K562 (cell line): ENCODE measurements around the gene FUT4. TPM values are rescaled to one million over a fixed set of nuclear protein-coding genes. Genes with fewer than 3 reads are reported as not detected.

ENCODE experiments used
- ATAC-seq: fragments of 200-7000 bp; cut with Tn5 transposase; 3 replicates; pipeline ENCODE4 v1.9.1; 2020; ENCODE audit warnings: moderate library complexity
- BruUV-seq: library from RNA; stranded (reverse); fragments of 400-500 nt; replicated peaks from 2 replicates; lab custom pipeline; 2021; lab: Mats Ljungman, UMichigan
- CTCF ChIA-PET: fragments of 300-600 bp; formaldehyde crosslinking; extraction: SDS; loops from one replicate; lab custom pipeline; 2021; ENCODE audit warnings: low intra/inter-chr PET ratio; lab: Yijun Ruan, JAX
- POLR2A ChIA-PET: fragments of 300-600, 350-650 bp; sonication (Branson Sonifier 250); formaldehyde crosslinking; extraction: SDS; loops from one replicate; lab custom pipeline; 2021; ENCODE audit warnings: antibody characterized with exemption, inconsistent platforms; lab: Yijun Ruan, JAX
- DNase-seq, 4 experiments: peaks; one replicate each; pipeline versions ENCODE4 v3.0.0 to v3.0.0-alpha.2; 2011 to 2018; ENCODE audit warnings: low spot score in 3 of 4, mixed read lengths in 3 of 4; ENCODE audit errors: extremely low read depth in 1 of 4
- FAIRE-seq: peaks from 2 replicates; lab custom pipeline; 2011; peaks lifted over from hg19 to GRCh38; lab: Jason Lieb, UNC
- H2AFZ ChIP-seq: 2 replicates; pipeline ENCODE4 v1.6.0; 2011; ENCODE audit warnings: low read depth, low read length, control low read depth, inconsistent platforms
- H3K27ac ChIP-seq: fragments of 200-600 bp; 3 replicates; pipeline ENCODE4 v1.8.0; 2011; ENCODE audit warnings: low read depth, mild to moderate bottlenecking, control low read depth, inconsistent platforms, low read length, moderate library complexity, mixed read lengths; ENCODE audit errors: extremely low read depth
- H3K27me3 ChIP-seq, 2 experiments: fragments of 300-600 bp in 1 of 2; 2 replicates in 1 of 2; 3 replicates in 1 of 2; pipeline versions ENCODE4 v1.6.0 to v1.8.0; 2011; ENCODE audit warnings: inconsistent platforms in 2 of 2, low read length in 2 of 2, mild to moderate bottlenecking in 1 of 2, mixed read lengths in 1 of 2, moderate library complexity in 1 of 2; ENCODE audit not compliant: control insufficient read depth in 2 of 2, insufficient read depth in 2 of 2
- H3K36me3 ChIP-seq: fragments of 300-600 bp; 3 replicates; pipeline ENCODE4 v1.8.0; 2011; ENCODE audit warnings: mild to moderate bottlenecking, low read length, inconsistent platforms; ENCODE audit not compliant: control insufficient read depth, insufficient read depth
- H3K4me1 ChIP-seq, 2 experiments: fragments of 200-600 bp in 1 of 2; replicated peaks in 1 of 2; 2 replicates in 1 of 2; 3 replicates in 1 of 2; pipeline versions ENCODE4 v1.5.1 to v1.8.0; 2011; ENCODE audit warnings: inconsistent platforms in 2 of 2, low read length in 2 of 2, mild to moderate bottlenecking in 1 of 2, mixed read lengths in 1 of 2, moderate library complexity in 1 of 2; ENCODE audit not compliant: control insufficient read depth in 2 of 2, insufficient read depth in 2 of 2
- H3K4me2 ChIP-seq: 2 replicates; pipeline ENCODE4 v1.6.1; 2011; ENCODE audit warnings: low read length, control low read depth, inconsistent platforms, mixed read lengths; ENCODE audit not compliant: insufficient read depth
- H3K4me3 ChIP-seq: fragments of 200-600 bp; sonication (generic), shearing (Covaris generic); 2 replicates; pipeline ENCODE4 v1.5.1; 2016; ENCODE audit warnings: control low read depth, inconsistent platforms
- H3K79me2 ChIP-seq: fragments of 200-600 bp; 3 replicates; pipeline ENCODE4 v1.8.0; 2011; ENCODE audit warnings: low read length, inconsistent platforms; ENCODE audit not compliant: control insufficient read depth, insufficient read depth
- H3K9ac ChIP-seq, 2 experiments: 2 replicates each; pipeline versions ENCODE4 v1.6.0 to v1.6.1; 2011; ENCODE audit warnings: low read depth in 2 of 2, low read length in 2 of 2, control low read depth in 1 of 2, inconsistent platforms in 1 of 2, mild to moderate bottlenecking in 1 of 2, mixed read lengths in 1 of 2; ENCODE audit not compliant: insufficient read depth in 1 of 2
- H3K9me1 ChIP-seq: one replicate; pipeline ENCODE4 v1.6.0; 2011; ENCODE audit warnings: inconsistent platforms, mild to moderate bottlenecking, low read length, moderate library complexity; ENCODE audit not compliant: control insufficient read depth, insufficient read depth
- H3K9me3 ChIP-seq: replicated peaks from 2 replicates; pipeline ENCODE4 v1.5.1; 2011; ENCODE audit warnings: low read depth, low read length, inconsistent platforms; ENCODE audit not compliant: control insufficient read depth, insufficient read depth
- H4K20me1 ChIP-seq: replicated peaks from 2 replicates; pipeline ENCODE4 v1.6.1; 2011; ENCODE audit warnings: low read length, inconsistent platforms, mixed read lengths; ENCODE audit not compliant: control insufficient read depth, insufficient read depth
- FIP1L1 ChIP-seq: fragments of 200-400 bp; formaldehyde crosslinking; IDR thresholded peaks from 2 replicates; pipeline ENCODE4 v1.6.1; 2018; ENCODE audit warnings: mild to moderate bottlenecking, low read depth, low read length; ENCODE audit not compliant: poor library complexity, severe bottlenecking
- NCOR1 ChIP-seq: fragments of 450-650 bp; IDR thresholded peaks from 2 replicates; pipeline ENCODE4 v1.6.1; 2016; ENCODE audit warnings: mild to moderate bottlenecking, moderate library complexity
- PURB ChIP-seq: sonication (generic); formaldehyde crosslinking; IDR thresholded peaks from 2 replicates; pipeline ENCODE4 v1.9.0; 2021; ENCODE audit warnings: low read depth, mild to moderate bottlenecking, missing genetic modification reagents
- SMAD4 ChIP-seq: fragments of 250-450 bp; sonication (Bioruptor Pico); conservative IDR thresholded peaks from 2 replicates; pipeline ENCODE4 v1.8.0; 2021; ENCODE audit warnings: inconsistent platforms, mild to moderate bottlenecking, moderate library complexity
- SMARCA5 ChIP-seq: fragments of 450-650 bp; IDR thresholded peaks from 2 replicates; pipeline ENCODE4 v1.6.1; 2016
- SMC3 ChIP-seq: conservative IDR thresholded peaks from 2 replicates; pipeline ENCODE4 v1.6.1; 2011; ENCODE audit warnings: low read depth, low read length, improper control_type of control experiment; ENCODE audit not compliant: insufficient read depth
- SOX6 ChIP-seq: fragments of 450-650 bp; IDR thresholded peaks from 2 replicates; pipeline ENCODE4 v1.6.1; 2014; ENCODE audit warnings: mild to moderate bottlenecking
- STAT5A ChIP-seq: IDR thresholded peaks from 2 replicates; pipeline ENCODE4 v1.6.1; 2012; ENCODE audit warnings: low read length, inconsistent platforms, borderline replicate concordance
- ZC3H8 ChIP-seq: fragments of 450-650 bp; IDR thresholded peaks from 2 replicates; pipeline ENCODE4 v1.6.1; 2017
- ZNF143 ChIP-seq: sonication (generic); formaldehyde crosslinking; IDR thresholded peaks from 2 replicates; pipeline ENCODE4 v1.9.0; 2022; ENCODE audit warnings: mild to moderate bottlenecking, missing genetic modification reagents
- ZSCAN29 ChIP-seq: fragments of 450-650 bp; IDR thresholded peaks from 2 replicates; pipeline ENCODE4 v1.6.1; 2017
- WGBS: fragments of 100-300 bp; shearing (Covaris generic); methylation state at CpG from one replicate; pipeline ENCODE4 v1.1.6; 2016; ENCODE audit warnings: low coverage, mixed read lengths; ENCODE audit not compliant: insufficient coverage; ENCODE audit errors: missing lambda C conversion rate; 5-methylcytosine and 5-hydroxymethylcytosine counted together
- in situ Hi-C: fragments of 300-500 bp; cut with MboI; formaldehyde crosslinking; loops from 4 replicates; pipeline ENCODE4 v1.15.0; 2018; ENCODE audit warnings: inconsistent platforms, mixed read lengths
- intact Hi-C: fragments of 100-400 bp; cut with micrococcal nuclease; formaldehyde crosslinking; loops from 2 replicates; pipeline ENCODE4 v1.14.2; 2022
- polyA plus RNA-seq, 8 experiments: library from polyadenylated mRNA; depleted of rRNA in 4 of 8; stranded (reverse) in 5 of 8; unstranded in 3 of 8; fragments of >200 nt; fragmentation: Nextera tagmentation in 2 of 8; fragmentation: Illumina TruSeq in 1 of 8; extraction: Ambion mirVana in 2 of 8; extraction: Trizol in 1 of 8; gene quantifications; 2 replicates each; pipeline versions ENCODE4 v1.2.1 to v1.2.3, GENCODE V29; 2011 to 2014; ENCODE audit warnings: inconsistent platforms in 1 of 8, missing spikeins in 1 of 8
- total RNA-seq, 7 experiments: library from RNA; depleted of rRNA in 6 of 7; stranded (reverse); fragments of >200 nt in 6 of 7; fragmentation: Illumina TruSeq in 2 of 7; extraction: Trizol in 2 of 7; gene quantifications; 2 replicates each; pipeline versions ENCODE4 v1.2.1 to v1.2.3, GENCODE V29; 2011 to 2021; ENCODE audit warnings: low replicate concordance in 1 of 7
- TF ChIP-seq, protein P1 (sequence below): fragments of 450-650 bp; IDR thresholded peaks from 2 replicates; pipeline ENCODE4 v1.7.0; 2016; ENCODE audit warnings: borderline replicate concordance
- TF ChIP-seq, protein P2 (sequence below): fragments of 250-450 bp; sonication (Bioruptor Pico); IDR thresholded peaks from 2 replicates; pipeline ENCODE4 v1.5.0; 2021

The FUT4 gene
- total and polyA plus RNA-seq, 9 of the 15 experiments (the other 6 are each of a cell fraction or from before 2014, with no cell fraction given): 1.1 to 8.9 (median 5.5) TPM

DNA sequence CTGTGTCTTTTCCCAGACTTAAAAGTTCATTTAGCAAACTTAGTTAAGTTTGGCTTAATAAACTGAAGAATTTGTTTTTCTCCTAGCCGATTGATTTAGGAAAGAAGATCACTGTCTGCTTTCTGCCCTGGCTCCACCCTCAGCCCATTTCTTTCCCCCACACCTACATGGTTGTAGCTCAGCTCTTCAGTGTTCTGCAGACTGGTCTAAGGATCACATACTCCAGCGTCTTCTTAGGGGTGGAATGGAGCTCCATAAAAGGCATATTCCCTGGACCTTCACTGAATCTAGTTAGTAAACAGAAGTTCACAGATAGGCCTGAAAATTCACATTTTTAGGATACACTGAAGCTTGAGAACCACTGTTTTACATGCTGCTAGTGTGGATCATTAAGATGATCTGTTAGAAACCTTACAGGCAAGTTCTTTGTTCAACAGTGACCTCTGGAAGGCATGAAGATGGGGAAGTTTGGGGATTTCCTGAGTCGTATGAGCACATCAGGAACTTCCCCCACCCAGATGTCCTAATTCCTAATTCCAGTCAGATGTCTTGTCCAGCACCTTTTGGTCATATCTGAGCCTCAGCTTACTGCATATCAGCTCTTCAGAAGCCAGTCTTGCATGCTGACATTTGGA, 40.3 kb downstream of the FUT4 start:
- WGBS: 18% methylated on average over 3 of the region's 3 CpGs
- Histone ChIP-seq H3K9ac (no peak overlapping the region), H3K36me3 (peaks cover 6% of the 10 kb centered on the region; the same call in 1 of the 3 replicates), H3K4me2 (no peak overlapping the region), H3K27ac (no peak overlapping the region), H3K4me3 (no peak overlapping the region), H3K27me3 (no peaks in the 10 kb centered on the region; a peak in 1 of 5 replicates), H4K20me1 (no peaks in the 10 kb centered on the region), H2AFZ (no peak overlapping the region), H3K9me1 (no peaks in the 10 kb centered on the region), H3K79me2 (no peaks in the 10 kb centered on the region), H3K4me1 (no peaks in the 10 kb centered on the region), H3K9me3 (no peaks in the 10 kb centered on the region)
- no peak for DNase-seq
- ATAC-seq: no peak
- POLR2A ChIA-PET: no interaction called here
- TF ChIP-seq NCOR1 (no peak), ZNF143 (CRISPR knock-in tag) (no peak), FIP1L1 (no peak), SMC3 (no peak), PURB (CRISPR knock-in tag) (no peak), ZC3H8 (no peak), SOX6 (no peak), ZSCAN29 (no peak), STAT5A (no peak), SMAD4 (CRISPR knock-in tag) (no peak), SMARCA5 (no peak)
- TF ChIP-seq, protein P1, sequence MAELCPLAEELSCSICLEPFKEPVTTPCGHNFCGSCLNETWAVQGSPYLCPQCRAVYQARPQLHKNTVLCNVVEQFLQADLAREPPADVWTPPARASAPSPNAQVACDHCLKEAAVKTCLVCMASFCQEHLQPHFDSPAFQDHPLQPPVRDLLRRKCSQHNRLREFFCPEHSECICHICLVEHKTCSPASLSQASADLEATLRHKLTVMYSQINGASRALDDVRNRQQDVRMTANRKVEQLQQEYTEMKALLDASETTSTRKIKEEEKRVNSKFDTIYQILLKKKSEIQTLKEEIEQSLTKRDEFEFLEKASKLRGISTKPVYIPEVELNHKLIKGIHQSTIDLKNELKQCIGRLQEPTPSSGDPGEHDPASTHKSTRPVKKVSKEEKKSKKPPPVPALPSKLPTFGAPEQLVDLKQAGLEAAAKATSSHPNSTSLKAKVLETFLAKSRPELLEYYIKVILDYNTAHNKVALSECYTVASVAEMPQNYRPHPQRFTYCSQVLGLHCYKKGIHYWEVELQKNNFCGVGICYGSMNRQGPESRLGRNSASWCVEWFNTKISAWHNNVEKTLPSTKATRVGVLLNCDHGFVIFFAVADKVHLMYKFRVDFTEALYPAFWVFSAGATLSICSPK: no peak
- TF ChIP-seq, protein P2, sequence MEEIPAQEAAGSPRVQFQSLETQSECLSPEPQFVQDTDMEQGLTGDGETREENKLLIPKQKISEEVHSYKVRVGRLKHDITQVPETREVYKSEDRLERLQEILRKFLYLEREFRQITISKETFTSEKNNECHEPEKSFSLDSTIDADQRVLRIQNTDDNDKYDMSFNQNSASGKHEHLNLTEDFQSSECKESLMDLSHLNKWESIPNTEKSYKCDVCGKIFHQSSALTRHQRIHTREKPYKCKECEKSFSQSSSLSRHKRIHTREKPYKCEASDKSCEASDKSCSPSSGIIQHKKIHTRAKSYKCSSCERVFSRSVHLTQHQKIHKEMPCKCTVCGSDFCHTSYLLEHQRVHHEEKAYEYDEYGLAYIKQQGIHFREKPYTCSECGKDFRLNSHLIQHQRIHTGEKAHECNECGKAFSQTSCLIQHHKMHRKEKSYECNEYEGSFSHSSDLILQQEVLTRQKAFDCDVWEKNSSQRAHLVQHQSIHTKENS (CRISPR knock-in tag): no peak
- CTCF ChIA-PET: no interaction called here
- in situ Hi-C loops: no loop called here
- FAIRE-seq: no peak
- BruUV-seq: no TSS peak
- intact Hi-C loops: no loop called here
